CD14-positive monocyte (primary cell): ENCODE measurements around the gene RTP5. TPM values are rescaled to one million over a fixed set of nuclear protein-coding genes. Genes with fewer than 3 reads are reported as not detected.

Experiments
- DNase-seq, 3 donors: peaks; one replicate each; pipeline ENCODE4 v3.0.0-alpha.2; 2011 to 2022
- H2AFZ ChIP-seq: 2 replicates; pipeline ENCODE4 v1.6.0; 2012; ENCODE audit warnings: mild to moderate bottlenecking, low read depth, low read length, inconsistent platforms; ENCODE audit not compliant: insufficient read depth, poor library complexity, severe bottlenecking
- H3K27ac ChIP-seq, 2 donors: 1 replicate in 1 of 2; 2 replicates in 1 of 2; pipeline ENCODE4 v1.5.1; 2012 to 2013; ENCODE audit warnings: low read length in 2 of 2, control low read depth in 1 of 2, inconsistent platforms in 1 of 2, low read depth in 1 of 2, mild to moderate bottlenecking in 1 of 2
- H3K27me3 ChIP-seq, 2 donors: one replicate each; pipeline versions ENCODE4 v1.6.0 to v1.6.1; 2011 to 2013; ENCODE audit warnings: low read length in 2 of 2; ENCODE audit not compliant: control insufficient read depth in 2 of 2, insufficient read depth in 2 of 2
- H3K36me3 ChIP-seq, 2 donors: replicated peaks in 1 of 2; 1 replicate in 1 of 2; 2 replicates in 1 of 2; pipeline versions ENCODE4 v1.5.1 to v1.6.1; 2012 to 2013; ENCODE audit warnings: low read length in 2 of 2, control low read depth in 1 of 2, inconsistent platforms in 1 of 2, mild to moderate bottlenecking in 1 of 2; ENCODE audit not compliant: insufficient read depth in 2 of 2, control insufficient read depth in 1 of 2
- H3K4me1 ChIP-seq, 2 donors: 1 replicate in 1 of 2; 2 replicates in 1 of 2; pipeline versions ENCODE4 v1.5.1 to v1.6.1; 2012 to 2013; ENCODE audit warnings: low read length in 2 of 2, control low read depth in 1 of 2, inconsistent platforms in 1 of 2, mild to moderate bottlenecking in 1 of 2, moderate library complexity in 1 of 2; ENCODE audit not compliant: insufficient read depth in 2 of 2, control insufficient read depth in 1 of 2
- H3K4me2 ChIP-seq: replicated peaks from 2 replicates; pipeline ENCODE3; 2012; ENCODE audit warnings: low read length, moderate library complexity, mild to moderate bottlenecking; ENCODE audit not compliant: poor library complexity, severe bottlenecking; ENCODE audit errors: extremely low read depth
- H3K4me3 ChIP-seq, 3 experiments: fragments of 200-600 bp in 1 of 3; sonication (generic) in 1 of 3; replicated peaks in 1 of 3; 1 replicate in 2 of 3; 2 replicates in 1 of 3; pipeline ENCODE4 v1.5.1; 2011 to 2013; ENCODE audit warnings: low read length in 3 of 3, mild to moderate bottlenecking in 3 of 3, control low read depth in 2 of 3, low read depth in 2 of 3, inconsistent platforms in 1 of 3, moderate library complexity in 1 of 3
- H3K79me2 ChIP-seq: 2 replicates; pipeline ENCODE4 v1.6.0; 2012; ENCODE audit warnings: mild to moderate bottlenecking, control low read depth, inconsistent platforms, low read length, moderate library complexity; ENCODE audit not compliant: insufficient read depth
- H3K9ac ChIP-seq: 2 replicates; pipeline ENCODE4 v1.6.0; 2017; ENCODE audit warnings: low read length, mild to moderate bottlenecking; ENCODE audit not compliant: insufficient read depth, poor library complexity, severe bottlenecking
- H3K9me3 ChIP-seq, 2 donors: replicated peaks in 1 of 2; 1 replicate in 1 of 2; 2 replicates in 1 of 2; pipeline versions ENCODE4 v1.5.1 to v1.6.1; 2012 to 2013; ENCODE audit warnings: low read length in 2 of 2, control low read depth in 1 of 2; ENCODE audit not compliant: control insufficient read depth in 1 of 2, insufficient read depth in 1 of 2
- H4K20me1 ChIP-seq: 2 replicates; pipeline ENCODE4 v1.6.0; 2012; ENCODE audit warnings: mild to moderate bottlenecking, low read length, control low read depth, moderate library complexity; ENCODE audit not compliant: insufficient read depth
- H3K27ac Mint-ChIP-seq, 7 donors: one replicate each; pipeline ENCODE4 v1.8.0; 2020; ENCODE audit warnings: mild to moderate bottlenecking in 7 of 7, mixed read lengths in 7 of 7, moderate library complexity in 6 of 7, inconsistent platforms in 2 of 7
- H3K27me3 Mint-ChIP-seq, 3 donors: one replicate each; pipeline ENCODE4 v1.8.0; 2021 to 2022; ENCODE audit warnings: low read depth in 3 of 3, mild to moderate bottlenecking in 3 of 3, mixed read lengths in 3 of 3, moderate library complexity in 3 of 3, inconsistent platforms in 1 of 3
- H3K36me3 Mint-ChIP-seq, 2 donors: one replicate each; pipeline ENCODE4 v1.8.0; 2020; ENCODE audit warnings: mixed read lengths in 2 of 2, inconsistent platforms in 1 of 2, mild to moderate bottlenecking in 1 of 2
- H3K4me1 Mint-ChIP-seq: one replicate; pipeline ENCODE4 v1.8.0; 2020; ENCODE audit warnings: mild to moderate bottlenecking, mixed read lengths
- H3K4me3 Mint-ChIP-seq, 2 donors: one replicate each; pipeline ENCODE4 v1.8.0; 2020; ENCODE audit warnings: mild to moderate bottlenecking in 2 of 2, mixed read lengths in 2 of 2, moderate library complexity in 1 of 2
- H3K9me3 Mint-ChIP-seq, 7 donors: one replicate each; pipeline ENCODE4 v1.8.0; 2020 to 2022; ENCODE audit warnings: mixed read lengths in 7 of 7, mild to moderate bottlenecking in 6 of 7, moderate library complexity in 6 of 7, inconsistent platforms in 2 of 7
- WGBS: methylation state at CpG from one replicate; pipeline ENCODE4 v1.1.5; 2013; ENCODE audit warnings: missing lambda C conversion rate; ENCODE audit not compliant: insufficient coverage; 5-methylcytosine and 5-hydroxymethylcytosine counted together
- intact Hi-C, 2 donors: fragments of 100-400 bp; cut with micrococcal nuclease; formaldehyde crosslinking; loops; one replicate each; pipeline versions ENCODE4 v1.15.0 to v1.15.1; 2023
- polyA plus RNA-seq, 3 donors: library from polyadenylated mRNA; depleted of rRNA in 1 of 3; unstranded in 2 of 3; stranded (reverse) in 1 of 3; fragments of 300-500 nt in 2 of 3; fragments of >200 nt in 1 of 3; fragmentation: Illumina TruSeq in 2 of 3; gene quantifications; 1 replicate in 2 of 3; 2 replicates in 1 of 3; pipeline ENCODE4 v1.2.3, GENCODE V29; 2012 to 2021
- TF ChIP-seq, protein P1 (sequence below): fragments of 200-600 bp; IDR thresholded peaks from one replicate; pipeline ENCODE4 v1.8.0; 2022; ENCODE audit warnings: antibody characterized with exemption, mild to moderate bottlenecking

The RTP5 gene
- polyA plus RNA-seq, 3 donors, result 0.03 TPM; not detected in 2

DNA sequence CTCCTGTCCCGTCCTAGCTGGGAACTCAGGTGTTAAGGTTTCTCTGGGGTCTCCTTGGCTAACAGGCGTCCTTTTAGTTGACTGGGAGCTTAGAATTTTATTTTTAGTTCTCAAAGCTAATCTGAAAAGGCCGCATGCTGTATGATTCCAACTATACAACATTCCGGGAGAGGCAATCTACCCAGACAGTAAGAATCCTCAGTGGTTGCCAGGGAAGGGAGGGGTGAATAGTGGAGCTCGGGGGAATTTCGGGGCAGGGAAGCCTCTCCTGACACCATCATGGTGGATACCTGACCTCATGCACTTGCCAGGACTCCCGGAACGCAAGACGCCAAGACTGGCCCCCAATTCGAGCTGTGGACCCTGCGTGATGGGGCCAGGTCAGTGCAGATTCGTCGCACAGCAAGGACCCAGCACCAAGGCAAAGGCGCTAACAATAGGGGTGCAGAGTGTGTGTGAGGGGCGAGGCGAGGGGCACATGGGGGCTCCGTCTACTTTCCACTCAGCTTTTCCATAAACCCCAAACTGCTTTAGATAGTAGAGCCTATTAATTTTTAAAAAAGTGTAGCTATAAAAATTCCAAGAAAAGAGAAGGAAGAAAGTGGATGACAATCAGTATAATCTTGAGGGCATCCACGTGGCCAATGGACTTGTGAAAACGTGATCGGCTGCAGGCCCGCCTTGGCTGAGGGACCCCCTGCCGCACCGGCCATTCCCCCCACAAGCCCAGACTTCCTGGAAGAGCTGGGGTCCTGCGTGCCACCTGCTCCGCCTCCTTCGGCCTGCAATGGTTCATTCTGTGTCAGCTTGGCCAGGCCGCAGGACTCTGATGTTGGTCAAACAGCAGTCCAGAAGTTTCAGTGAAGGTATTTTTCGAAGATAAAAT lies 28.1 kb upstream of the RTP5 start:
- DNase-seq, result no peak
- H3K27ac ChIP-seq, result no peak overlapping the region
- H3K4me3 ChIP-seq, result no peak overlapping the region
- TF ChIP-seq, protein P1, sequence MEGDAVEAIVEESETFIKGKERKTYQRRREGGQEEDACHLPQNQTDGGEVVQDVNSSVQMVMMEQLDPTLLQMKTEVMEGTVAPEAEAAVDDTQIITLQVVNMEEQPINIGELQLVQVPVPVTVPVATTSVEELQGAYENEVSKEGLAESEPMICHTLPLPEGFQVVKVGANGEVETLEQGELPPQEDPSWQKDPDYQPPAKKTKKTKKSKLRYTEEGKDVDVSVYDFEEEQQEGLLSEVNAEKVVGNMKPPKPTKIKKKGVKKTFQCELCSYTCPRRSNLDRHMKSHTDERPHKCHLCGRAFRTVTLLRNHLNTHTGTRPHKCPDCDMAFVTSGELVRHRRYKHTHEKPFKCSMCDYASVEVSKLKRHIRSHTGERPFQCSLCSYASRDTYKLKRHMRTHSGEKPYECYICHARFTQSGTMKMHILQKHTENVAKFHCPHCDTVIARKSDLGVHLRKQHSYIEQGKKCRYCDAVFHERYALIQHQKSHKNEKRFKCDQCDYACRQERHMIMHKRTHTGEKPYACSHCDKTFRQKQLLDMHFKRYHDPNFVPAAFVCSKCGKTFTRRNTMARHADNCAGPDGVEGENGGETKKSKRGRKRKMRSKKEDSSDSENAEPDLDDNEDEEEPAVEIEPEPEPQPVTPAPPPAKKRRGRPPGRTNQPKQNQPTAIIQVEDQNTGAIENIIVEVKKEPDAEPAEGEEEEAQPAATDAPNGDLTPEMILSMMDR, result no peak
- peaks cover 0 to 3% (median 0%) of the 10 kb centered on the region in 7 donors for H3K9me3 Mint-ChIP-seq
- peaks cover 14 to 35% of the 10 kb centered on the region in 2 donors for H3K4me1 ChIP-seq
- no peaks in the 10 kb centered on the region for H3K27me3 ChIP-seq
- no peaks in the 10 kb centered on the region for H4K20me1 ChIP-seq
- peak overlapping the region; percentile 4 to 17 for H3K4me3 Mint-ChIP-seq
- peaks cover 38% of the 10 kb centered on the region for H3K4me1 Mint-ChIP-seq
- H3K9ac ChIP-seq, result no peak overlapping the region
- H2AFZ ChIP-seq, result no peak overlapping the region
- H3K4me2 ChIP-seq, result no peak overlapping the region
- 88% methylated on average over 18 of the region's 28 CpGs for WGBS
- H3K27ac Mint-ChIP-seq, result peak overlapping the region in 5 of 7 donors; percentile 41 to 81 (median 70)
- peaks cover 4 to 6% of the 10 kb centered on the region in 2 donors for H3K36me3 Mint-ChIP-seq
- intact Hi-C loops, result no loop called here
- H3K27me3 Mint-ChIP-seq, result peaks cover 7 to 33% (median 21%) of the 10 kb centered on the region in 3 donors
- H3K36me3 ChIP-seq, result no peaks in the 10 kb centered on the region
- no peaks in the 10 kb centered on the region for H3K9me3 ChIP-seq
- H3K79me2 ChIP-seq, result no peaks in the 10 kb centered on the region

DNA sequence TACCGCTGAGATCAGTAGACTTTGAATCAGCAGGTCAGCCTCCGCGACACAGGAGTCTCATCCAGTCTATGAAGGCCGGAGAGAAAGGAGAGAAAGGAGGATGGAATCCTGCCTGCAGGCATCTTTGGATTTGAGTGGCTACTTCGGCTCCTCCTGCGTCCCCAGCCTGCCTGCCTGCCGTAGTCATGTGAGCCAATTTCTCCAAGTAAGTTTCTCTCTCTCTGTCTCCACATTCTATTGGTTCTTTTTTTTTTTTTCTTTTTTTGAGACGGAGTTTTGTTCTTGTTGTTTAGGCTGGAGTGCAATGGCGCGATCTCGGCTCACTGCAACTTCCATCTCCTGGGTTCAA lies 27.5 kb upstream of the RTP5 start:
- WGBS, result 100% methylated on average over 3 of the region's 11 CpGs
- Histone ChIP-seq H3K27ac (no peak overlapping the region), H3K79me2 (no peaks in the 10 kb centered on the region), H4K20me1 (no peaks in the 10 kb centered on the region), H2AFZ (no peak overlapping the region), H3K9ac (peak overlapping the region; percentile 67), H3K4me2 (no peak overlapping the region), H3K9me3 (no peaks in the 10 kb centered on the region), H3K36me3 (no peaks in the 10 kb centered on the region), H3K4me1 (peaks cover 14 to 35% of the 10 kb centered on the region in 2 donors), H3K4me3 (no peak overlapping the region), H3K27me3 (no peaks in the 10 kb centered on the region)
- Mint-ChIP-seq H3K4me1 (peaks cover 38% of the 10 kb centered on the region), H3K27ac (peak overlapping the region in 6 of 7 donors; percentile 16 to 95 (median 70)), H3K36me3 (peaks cover 4 to 6% of the 10 kb centered on the region in 2 donors), H3K9me3 (peaks cover 0 to 3% (median 0%) of the 10 kb centered on the region in 7 donors), H3K4me3 (peak overlapping the region in 1 of 2 donors; percentile 89), H3K27me3 (peaks cover 7 to 34% (median 25%) of the 10 kb centered on the region in 3 donors)
- no peak for DNase-seq
- intact Hi-C loops, result no loop called here
- TF ChIP-seq, protein P1, result no peak
